Adrenal gland (tissue), 5 donors: ENCODE results near the gene IL20RA.

ENCODE experiments used
- CTCF ChIP-seq, 6 experiments: fragments of 450-650 bp in 4 of 6; fragments of 200-600 bp in 2 of 6; sonication (generic) in 1 of 6; IDR thresholded peaks; 1 replicate in 5 of 6; 2 replicates in 1 of 6; pipeline versions ENCODE4 v1.5.1 to v1.8.0; 2016 to 2021; ENCODE audit warnings: antibody characterized with exemption in 6 of 6, mild to moderate bottlenecking in 2 of 6, moderate library complexity in 1 of 6
- POLR2A ChIP-seq, 2 donors: fragments of 450-650 bp; IDR thresholded peaks; one replicate each; pipeline ENCODE4 v1.6.1; 2017; ENCODE audit warnings: antibody characterized with exemption in 2 of 2, mild to moderate bottlenecking in 2 of 2, moderate library complexity in 1 of 2
- donor health status: DM: no; HTN: no; CAD: no.

GRCh38 chr6:137084865-137085617 lies 40.3 kb upstream of the IL20RA start:
- no peak for TF ChIP-seq CTCF (IDR thresholded peaks at IDR 0.05)
- TF ChIP-seq POLR2A (IDR thresholded peaks at IDR 0.05) = no peak
